Prostate gland (tissue), 1 donor: ENCODE data around the gene PTPRD.

Experiments
- POLR2A ChIP-seq: fragments of 450-650 bp; IDR thresholded peaks from one replicate; pipeline ENCODE4 v1.6.1; 2016; ENCODE audit warnings: antibody characterized with exemption, mild to moderate bottlenecking
- POLR2AphosphoS5 ChIP-seq: sonication (generic); formaldehyde crosslinking; IDR thresholded peaks from one replicate; pipeline ENCODE4 v1.6.1; 2017; ENCODE audit warnings: antibody characterized with exemption

GRCh38 chr9:10282084-10282483, 330.7 kb downstream of the PTPRD start:
- TF ChIP-seq POLR2A (no peak), POLR2AphosphoS5 (no peak)
